Measurements from ENCODE around the gene VPS45.

GRCh38 chr1:150144606-150145005, 77.0 kb downstream of the VPS45 start:
- no peak for TF ChIP-seq CTCF (optimal IDR thresholded peaks at IDR 0.05 in 1 of 3, IDR thresholded peaks at IDR 0.05 in 1 of 3, conservative IDR thresholded peaks at IDR 0.05 in 1 of 3; ENCODE audit: extremely low read depth in 1 of 3, insufficient read depth in 2 of 3, low read length in 3 of 3)
- TF ChIP-seq EZH2 (IDR thresholded peaks at IDR 0.05; ENCODE audit: low read length), result no peak
